ENCODE measurements around the gene PTPRE.

- TF ChIP-seq, protein P1, sequence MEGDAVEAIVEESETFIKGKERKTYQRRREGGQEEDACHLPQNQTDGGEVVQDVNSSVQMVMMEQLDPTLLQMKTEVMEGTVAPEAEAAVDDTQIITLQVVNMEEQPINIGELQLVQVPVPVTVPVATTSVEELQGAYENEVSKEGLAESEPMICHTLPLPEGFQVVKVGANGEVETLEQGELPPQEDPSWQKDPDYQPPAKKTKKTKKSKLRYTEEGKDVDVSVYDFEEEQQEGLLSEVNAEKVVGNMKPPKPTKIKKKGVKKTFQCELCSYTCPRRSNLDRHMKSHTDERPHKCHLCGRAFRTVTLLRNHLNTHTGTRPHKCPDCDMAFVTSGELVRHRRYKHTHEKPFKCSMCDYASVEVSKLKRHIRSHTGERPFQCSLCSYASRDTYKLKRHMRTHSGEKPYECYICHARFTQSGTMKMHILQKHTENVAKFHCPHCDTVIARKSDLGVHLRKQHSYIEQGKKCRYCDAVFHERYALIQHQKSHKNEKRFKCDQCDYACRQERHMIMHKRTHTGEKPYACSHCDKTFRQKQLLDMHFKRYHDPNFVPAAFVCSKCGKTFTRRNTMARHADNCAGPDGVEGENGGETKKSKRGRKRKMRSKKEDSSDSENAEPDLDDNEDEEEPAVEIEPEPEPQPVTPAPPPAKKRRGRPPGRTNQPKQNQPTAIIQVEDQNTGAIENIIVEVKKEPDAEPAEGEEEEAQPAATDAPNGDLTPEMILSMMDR (IDR thresholded peaks at IDR 0.05; ENCODE audit: poor library complexity, severe bottlenecking), result no peak
- TF ChIP-seq, protein P2, sequence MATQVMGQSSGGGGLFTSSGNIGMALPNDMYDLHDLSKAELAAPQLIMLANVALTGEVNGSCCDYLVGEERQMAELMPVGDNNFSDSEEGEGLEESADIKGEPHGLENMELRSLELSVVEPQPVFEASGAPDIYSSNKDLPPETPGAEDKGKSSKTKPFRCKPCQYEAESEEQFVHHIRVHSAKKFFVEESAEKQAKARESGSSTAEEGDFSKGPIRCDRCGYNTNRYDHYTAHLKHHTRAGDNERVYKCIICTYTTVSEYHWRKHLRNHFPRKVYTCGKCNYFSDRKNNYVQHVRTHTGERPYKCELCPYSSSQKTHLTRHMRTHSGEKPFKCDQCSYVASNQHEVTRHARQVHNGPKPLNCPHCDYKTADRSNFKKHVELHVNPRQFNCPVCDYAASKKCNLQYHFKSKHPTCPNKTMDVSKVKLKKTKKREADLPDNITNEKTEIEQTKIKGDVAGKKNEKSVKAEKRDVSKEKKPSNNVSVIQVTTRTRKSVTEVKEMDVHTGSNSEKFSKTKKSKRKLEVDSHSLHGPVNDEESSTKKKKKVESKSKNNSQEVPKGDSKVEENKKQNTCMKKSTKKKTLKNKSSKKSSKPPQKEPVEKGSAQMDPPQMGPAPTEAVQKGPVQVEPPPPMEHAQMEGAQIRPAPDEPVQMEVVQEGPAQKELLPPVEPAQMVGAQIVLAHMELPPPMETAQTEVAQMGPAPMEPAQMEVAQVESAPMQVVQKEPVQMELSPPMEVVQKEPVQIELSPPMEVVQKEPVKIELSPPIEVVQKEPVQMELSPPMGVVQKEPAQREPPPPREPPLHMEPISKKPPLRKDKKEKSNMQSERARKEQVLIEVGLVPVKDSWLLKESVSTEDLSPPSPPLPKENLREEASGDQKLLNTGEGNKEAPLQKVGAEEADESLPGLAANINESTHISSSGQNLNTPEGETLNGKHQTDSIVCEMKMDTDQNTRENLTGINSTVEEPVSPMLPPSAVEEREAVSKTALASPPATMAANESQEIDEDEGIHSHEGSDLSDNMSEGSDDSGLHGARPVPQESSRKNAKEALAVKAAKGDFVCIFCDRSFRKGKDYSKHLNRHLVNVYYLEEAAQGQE (IDR thresholded peaks at IDR 0.05; ENCODE audit: borderline replicate concordance), result no peak
- no peak for TF ChIP-seq POLR2AphosphoS5 (IDR thresholded peaks at IDR 0.05)
- TF ChIP-seq EZH2 (IDR thresholded peaks at IDR 0.05; ENCODE audit: borderline replicate concordance, insufficient read depth, low read length, poor library complexity, severe bottlenecking), result no peak
- TF ChIP-seq RAD21 (conservative IDR thresholded peaks at IDR 0.05), result no peak
- no peak for TF ChIP-seq TAF1 (IDR thresholded peaks at IDR 0.05; ENCODE audit: low read depth)
- TF ChIP-seq MXI1 (conservative IDR thresholded peaks at IDR 0.05; ENCODE audit: poor library complexity, severe bottlenecking), result no peak
- TF ChIP-seq EP300 (conservative IDR thresholded peaks at IDR 0.05; ENCODE audit: poor library complexity, severe bottlenecking), result no peak
These were observed 167.7 kb downstream of the PTPRE start for GRCh38 chr10:128074589-128074988.

Data from neural cell (in vitro differentiated cells).